GM18951 (cell line): ENCODE measurements around the gene ATP5F1D.
"Not testable (repeated sequence)": the region's sequence is repeated elsewhere in the genome, so short reads cannot be mapped to it uniquely, and the experiment has no call there.

ENCODE experiments used
- POLR2A ChIP-seq: IDR thresholded peaks from 4 replicates; pipeline ENCODE4 v1.6.1; 2011; ENCODE audit warnings: mild to moderate bottlenecking; ENCODE audit not compliant: insufficient read length, insufficient read depth; ENCODE audit errors: extremely low read depth
- in situ Hi-C: fragments of 300-500 bp; cut with MboI; formaldehyde crosslinking; loops from one replicate; pipeline ENCODE4 v1.12.0; 2022; ENCODE audit warnings: low sequenced_read_pairs, mixed read lengths, inconsistent platforms; ENCODE audit not compliant: unreplicated experiment

Gene ATP5F1D

GRCh38 chr19:1239796-1240737, 1.5 kb upstream of the ATP5F1D start:
- peak; percentile 28 for TF ChIP-seq POLR2A
- in situ Hi-C loops, result no loop called here

GRCh38 chr19:1240925-1241324, 626 bp upstream of the ATP5F1D start:
- in situ Hi-C loops, result no loop called here
- no peak for TF ChIP-seq POLR2A

GRCh38 chr19:1243768-1244692, 2.5 kb downstream of the ATP5F1D start:
- in situ Hi-C loops, result no loop called here

GRCh38 chr19:1244693-1245451, 3.3 kb downstream of the ATP5F1D start:
- TF ChIP-seq POLR2A, result peak; percentile 19
- in situ Hi-C loops, result no loop called here

More at GRCh38 chr19:1243768-1244692, 2.5 kb downstream of the ATP5F1D start:
- no peak for TF ChIP-seq POLR2A

GRCh38 chr19:1245494-1246264, 4.1 kb downstream of the ATP5F1D start:
- in situ Hi-C loops, result no loop called here
- no peak for TF ChIP-seq POLR2A

- in situ Hi-C loops, result not testable (repeated sequence)
Measured at GRCh38 chr19:1246265-1247087, 4.9 kb downstream of the ATP5F1D start.

GRCh38 chr19:1247748-1248138, 6.2 kb downstream of the ATP5F1D start:
- in situ Hi-C loops, result no loop called here
- TF ChIP-seq POLR2A, result no peak

- in situ Hi-C loops, result no loop called here
- peak; percentile 96 for TF ChIP-seq POLR2A
Measured at GRCh38 chr19:1248139-1248785, 6.7 kb downstream of the ATP5F1D start, which contains the start of gene MIDN. Gene MIDN, plus strand, starts transcription at chr19:1248583. Its CDS starts 1,714 bp downstream, at chr19:1250297.

GRCh38 chr19:1248786-1249297, 7.3 kb downstream of the ATP5F1D start:
- no peak for TF ChIP-seq POLR2A
- in situ Hi-C loops, result no loop called here

- in situ Hi-C loops, result no loop called here
Measured at GRCh38 chr19:1249298-1249989, 7.9 kb downstream of the ATP5F1D start.

GRCh38 chr19:1249990-1250436, 8.5 kb downstream of the ATP5F1D start:
- TF ChIP-seq POLR2A, result no peak
- in situ Hi-C loops, result no loop called here

More at GRCh38 chr19:1249298-1249989, 7.9 kb downstream of the ATP5F1D start:
- TF ChIP-seq POLR2A, result peak; percentile 92
